SU-DHL-6 (cell line): ENCODE results near the gene CLMN.

Source experiments
- EZH2phosphoT487 ChIP-seq: fragments of 200-600 bp; sonication (generic), shearing (Covaris generic); conservative IDR thresholded peaks from 2 replicates; pipeline ENCODE4 v1.6.1; 2018; ENCODE audit warnings: mild to moderate bottlenecking, antibody characterized with exemption, low read length, moderate library complexity, mixed read lengths
- TF ChIP-seq, protein P1 (sequence below): fragments of 200-600 bp; sonication (generic); IDR thresholded peaks from one replicate; pipeline ENCODE4 v1.5.1; 2017; ENCODE audit warnings: antibody characterized with exemption, mild to moderate bottlenecking, low read length, moderate library complexity; ENCODE audit not compliant: insufficient read depth, poor library complexity, severe bottlenecking

DNA sequence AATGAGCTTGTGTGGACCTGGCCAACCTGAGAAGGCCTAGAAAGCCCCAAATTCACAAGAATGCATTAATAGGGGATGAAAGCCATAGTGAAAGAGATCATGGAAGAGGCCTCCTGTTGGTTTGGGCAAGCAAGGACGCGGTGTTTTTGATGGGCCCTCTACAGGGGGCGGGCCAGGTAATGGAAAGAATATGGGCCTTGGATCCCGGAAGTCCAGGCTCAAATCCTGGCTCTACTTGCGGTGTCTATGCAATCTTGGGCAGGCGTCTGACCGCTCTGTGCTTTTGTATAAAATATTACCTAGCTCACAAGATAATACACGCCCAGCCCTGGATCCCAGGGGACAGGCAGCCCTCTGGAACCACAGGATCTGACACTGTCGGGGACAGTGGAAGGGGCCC is 41.1 kb upstream of the CLMN start:
- TF ChIP-seq, protein P1, sequence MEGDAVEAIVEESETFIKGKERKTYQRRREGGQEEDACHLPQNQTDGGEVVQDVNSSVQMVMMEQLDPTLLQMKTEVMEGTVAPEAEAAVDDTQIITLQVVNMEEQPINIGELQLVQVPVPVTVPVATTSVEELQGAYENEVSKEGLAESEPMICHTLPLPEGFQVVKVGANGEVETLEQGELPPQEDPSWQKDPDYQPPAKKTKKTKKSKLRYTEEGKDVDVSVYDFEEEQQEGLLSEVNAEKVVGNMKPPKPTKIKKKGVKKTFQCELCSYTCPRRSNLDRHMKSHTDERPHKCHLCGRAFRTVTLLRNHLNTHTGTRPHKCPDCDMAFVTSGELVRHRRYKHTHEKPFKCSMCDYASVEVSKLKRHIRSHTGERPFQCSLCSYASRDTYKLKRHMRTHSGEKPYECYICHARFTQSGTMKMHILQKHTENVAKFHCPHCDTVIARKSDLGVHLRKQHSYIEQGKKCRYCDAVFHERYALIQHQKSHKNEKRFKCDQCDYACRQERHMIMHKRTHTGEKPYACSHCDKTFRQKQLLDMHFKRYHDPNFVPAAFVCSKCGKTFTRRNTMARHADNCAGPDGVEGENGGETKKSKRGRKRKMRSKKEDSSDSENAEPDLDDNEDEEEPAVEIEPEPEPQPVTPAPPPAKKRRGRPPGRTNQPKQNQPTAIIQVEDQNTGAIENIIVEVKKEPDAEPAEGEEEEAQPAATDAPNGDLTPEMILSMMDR = no peak
- no peak for TF ChIP-seq EZH2phosphoT487
